HepG2 (cell line): ENCODE results near the gene KCNF1. TPM values are rescaled to one million over a fixed set of nuclear protein-coding genes. Genes with fewer than 3 reads are reported as not detected.

Experiments used
- BRD4 ChIP-seq: sonication (generic); formaldehyde crosslinking; IDR thresholded peaks from 2 replicates; pipeline ENCODE4 v1.4.0; 2020; ENCODE audit warnings: missing genetic modification reagents
- GTF3A ChIP-seq: sonication (generic); formaldehyde crosslinking; conservative IDR thresholded peaks from 2 replicates; pipeline ENCODE4 v1.4.0; 2020; ENCODE audit warnings: mild to moderate bottlenecking, missing genetic modification reagents
- HDAC2 ChIP-seq: sonication (generic); formaldehyde crosslinking; IDR thresholded peaks from 2 replicates; pipeline ENCODE4 v1.4.0; 2020; ENCODE audit warnings: missing genetic modification reagents
- HOXA7 ChIP-seq: sonication (generic); formaldehyde crosslinking; IDR thresholded peaks from 2 replicates; pipeline ENCODE4 v1.8.1; 2022; ENCODE audit warnings: mild to moderate bottlenecking, missing genetic modification reagents, moderate library complexity
- JUNB ChIP-seq: sonication (generic); formaldehyde crosslinking; IDR thresholded peaks from 2 replicates; pipeline ENCODE4 v1.8.0; 2022; ENCODE audit warnings: missing genetic modification reagents, mild to moderate bottlenecking, borderline replicate concordance
- NFE2L1 ChIP-seq: sonication (generic); formaldehyde crosslinking; IDR thresholded peaks from 2 replicates; pipeline ENCODE4 v1.4.0; 2020; ENCODE audit warnings: missing genetic modification reagents, mild to moderate bottlenecking, borderline replicate concordance
- SATB2 ChIP-seq: sonication (generic); formaldehyde crosslinking; IDR thresholded peaks from 2 replicates; pipeline ENCODE4 v1.5.0; 2020; ENCODE audit warnings: missing genetic modification reagents
- SNAI1 ChIP-seq: sonication (generic); formaldehyde crosslinking; IDR thresholded peaks from 2 replicates; pipeline ENCODE4 v1.5.0; 2020; ENCODE audit warnings: mild to moderate bottlenecking, missing genetic modification reagents, borderline replicate concordance
- SRSF4 ChIP-seq: fragments of 200-400 bp; formaldehyde crosslinking; IDR thresholded peaks from one replicate; pipeline ENCODE4 v1.6.1; 2018; ENCODE audit warnings: mild to moderate bottlenecking, low read depth, low read length, moderate library complexity; ENCODE audit not compliant: poor library complexity, severe bottlenecking
- TGIF2 ChIP-seq: IDR thresholded peaks from 2 replicates; pipeline ENCODE4 v1.6.1; 2016; ENCODE audit warnings: control low read depth, missing compliant biosample characterization
- ZKSCAN5 ChIP-seq: sonication (generic); formaldehyde crosslinking; IDR thresholded peaks from 2 replicates; pipeline ENCODE4 v1.5.1; 2020; ENCODE audit warnings: mild to moderate bottlenecking, missing genetic modification reagents
- ZNF230 ChIP-seq: sonication (generic); formaldehyde crosslinking; IDR thresholded peaks from 2 replicates; pipeline ENCODE4 v1.4.0; 2020; ENCODE audit warnings: mild to moderate bottlenecking, missing genetic modification reagents
- ZNF30 ChIP-seq: sonication (generic); formaldehyde crosslinking; IDR thresholded peaks from 2 replicates; pipeline ENCODE4 v1.5.0; 2020; ENCODE audit warnings: mild to moderate bottlenecking, missing genetic modification reagents
- ZNF564 ChIP-seq: sonication (generic); formaldehyde crosslinking; IDR thresholded peaks from 2 replicates; pipeline ENCODE4 v1.8.1; 2023; ENCODE audit warnings: mild to moderate bottlenecking, missing genetic modification reagents
- polyA plus RNA-seq, 8 experiments: library from polyadenylated mRNA; depleted of rRNA in 3 of 8; stranded (reverse) in 7 of 8; unstranded in 1 of 8; fragments of >200 nt; fragmentation: Illumina TruSeq in 4 of 8; extraction: Trizol in 4 of 8; gene quantifications; 2 replicates each; pipeline versions ENCODE4 v1.2.1 to v1.2.3, GENCODE V29; 2011 to 2016; ENCODE audit warnings: low read depth in 4 of 8, missing spikeins in 1 of 8, mixed read lengths in 1 of 8; ENCODE audit not compliant: insufficient read depth in 1 of 8
- total RNA-seq, 5 experiments: library from RNA; depleted of rRNA; stranded (reverse); fragments of >200 nt; fragmentation: Illumina TruSeq; extraction: Trizol; gene quantifications; 2 replicates each; pipeline ENCODE4 v1.2.3, GENCODE V29; 2016; ENCODE audit warnings: low read depth in 1 of 5
- TF ChIP-seq, protein P1 (sequence below): sonication (generic); formaldehyde crosslinking; IDR thresholded peaks from 2 replicates; pipeline ENCODE4 v1.4.0; 2020; ENCODE audit warnings: mild to moderate bottlenecking, missing genetic modification reagents
- TF ChIP-seq, protein P2 (sequence below): sonication (generic); formaldehyde crosslinking; IDR thresholded peaks from 2 replicates; pipeline ENCODE4 v1.5.1; 2020; ENCODE audit warnings: mild to moderate bottlenecking, missing genetic modification reagents, moderate library complexity
- TF ChIP-seq, protein P3 (sequence below): sonication (generic); formaldehyde crosslinking; IDR thresholded peaks from 2 replicates; pipeline ENCODE4 v1.4.0; 2020; ENCODE audit warnings: mild to moderate bottlenecking, missing genetic modification reagents, borderline replicate concordance

KCNF1 gene
- total and polyA plus RNA-seq, 2 of the 13 experiments (the other 11 are each of a cell fraction or from before 2014, with no cell fraction given), result 0.09 to 0.12 TPM

DNA sequence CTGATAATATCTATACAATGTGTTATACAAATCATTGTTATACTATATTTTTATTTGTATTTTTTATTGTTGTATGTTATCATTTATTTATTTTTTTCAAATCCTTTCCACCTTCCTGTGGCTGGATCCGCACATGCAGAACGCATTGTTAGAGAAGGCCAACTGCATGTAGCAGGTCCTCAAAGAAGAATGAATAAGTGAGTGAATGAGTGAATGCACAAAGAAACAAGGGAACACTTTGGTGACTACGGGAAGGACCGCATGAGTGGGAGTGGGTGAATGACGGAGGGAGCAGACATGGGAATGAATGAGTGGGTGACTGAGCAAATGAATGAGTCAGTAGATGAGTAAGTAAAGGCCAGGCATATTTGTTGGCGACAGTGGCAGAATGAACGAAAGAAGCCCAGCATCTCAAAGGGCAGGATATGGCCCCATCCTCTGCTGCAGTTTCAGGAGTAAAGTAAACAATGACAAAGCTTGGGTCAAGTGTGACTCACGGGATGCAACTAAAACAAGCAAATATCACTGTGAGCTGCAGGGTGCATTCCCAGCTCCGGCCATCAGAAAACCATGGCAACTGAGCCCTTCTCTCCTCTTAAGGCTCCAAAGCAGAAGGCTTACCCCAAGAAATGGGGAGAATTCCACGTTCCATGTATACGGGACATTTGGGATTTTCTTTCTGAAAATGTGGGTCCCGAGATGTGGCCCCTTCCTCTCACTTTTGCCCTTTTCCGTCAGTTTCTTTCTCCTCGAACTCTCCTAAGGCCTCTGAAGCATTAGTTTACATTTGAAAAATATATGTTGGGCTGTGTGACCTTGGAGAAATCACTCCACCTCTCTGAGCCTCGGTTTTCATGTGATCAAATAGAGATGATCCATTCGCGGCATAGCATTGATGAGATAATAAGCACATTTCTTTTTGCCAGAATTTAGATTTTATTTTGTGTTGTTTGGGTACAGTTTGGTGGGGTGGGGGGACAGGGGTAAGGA is 24.5 kb downstream of the KCNF1 start (continued):
- TF ChIP-seq SNAI1, result no peak
- TF ChIP-seq TGIF2, result no peak
- TF ChIP-seq ZNF30 (CRISPR knock-in tag), result no peak
- TF ChIP-seq, protein P1, sequence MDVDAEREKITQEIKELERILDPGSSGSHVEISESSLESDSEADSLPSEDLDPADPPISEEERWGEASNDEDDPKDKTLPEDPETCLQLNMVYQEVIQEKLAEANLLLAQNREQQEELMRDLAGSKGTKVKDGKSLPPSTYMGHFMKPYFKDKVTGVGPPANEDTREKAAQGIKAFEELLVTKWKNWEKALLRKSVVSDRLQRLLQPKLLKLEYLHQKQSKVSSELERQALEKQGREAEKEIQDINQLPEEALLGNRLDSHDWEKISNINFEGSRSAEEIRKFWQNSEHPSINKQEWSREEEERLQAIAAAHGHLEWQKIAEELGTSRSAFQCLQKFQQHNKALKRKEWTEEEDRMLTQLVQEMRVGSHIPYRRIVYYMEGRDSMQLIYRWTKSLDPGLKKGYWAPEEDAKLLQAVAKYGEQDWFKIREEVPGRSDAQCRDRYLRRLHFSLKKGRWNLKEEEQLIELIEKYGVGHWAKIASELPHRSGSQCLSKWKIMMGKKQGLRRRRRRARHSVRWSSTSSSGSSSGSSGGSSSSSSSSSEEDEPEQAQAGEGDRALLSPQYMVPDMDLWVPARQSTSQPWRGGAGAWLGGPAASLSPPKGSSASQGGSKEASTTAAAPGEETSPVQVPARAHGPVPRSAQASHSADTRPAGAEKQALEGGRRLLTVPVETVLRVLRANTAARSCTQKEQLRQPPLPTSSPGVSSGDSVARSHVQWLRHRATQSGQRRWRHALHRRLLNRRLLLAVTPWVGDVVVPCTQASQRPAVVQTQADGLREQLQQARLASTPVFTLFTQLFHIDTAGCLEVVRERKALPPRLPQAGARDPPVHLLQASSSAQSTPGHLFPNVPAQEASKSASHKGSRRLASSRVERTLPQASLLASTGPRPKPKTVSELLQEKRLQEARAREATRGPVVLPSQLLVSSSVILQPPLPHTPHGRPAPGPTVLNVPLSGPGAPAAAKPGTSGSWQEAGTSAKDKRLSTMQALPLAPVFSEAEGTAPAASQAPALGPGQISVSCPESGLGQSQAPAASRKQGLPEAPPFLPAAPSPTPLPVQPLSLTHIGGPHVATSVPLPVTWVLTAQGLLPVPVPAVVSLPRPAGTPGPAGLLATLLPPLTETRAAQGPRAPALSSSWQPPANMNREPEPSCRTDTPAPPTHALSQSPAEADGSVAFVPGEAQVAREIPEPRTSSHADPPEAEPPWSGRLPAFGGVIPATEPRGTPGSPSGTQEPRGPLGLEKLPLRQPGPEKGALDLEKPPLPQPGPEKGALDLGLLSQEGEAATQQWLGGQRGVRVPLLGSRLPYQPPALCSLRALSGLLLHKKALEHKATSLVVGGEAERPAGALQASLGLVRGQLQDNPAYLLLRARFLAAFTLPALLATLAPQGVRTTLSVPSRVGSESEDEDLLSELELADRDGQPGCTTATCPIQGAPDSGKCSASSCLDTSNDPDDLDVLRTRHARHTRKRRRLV (CRISPR knock-in tag), result no peak
- TF ChIP-seq, protein P2, sequence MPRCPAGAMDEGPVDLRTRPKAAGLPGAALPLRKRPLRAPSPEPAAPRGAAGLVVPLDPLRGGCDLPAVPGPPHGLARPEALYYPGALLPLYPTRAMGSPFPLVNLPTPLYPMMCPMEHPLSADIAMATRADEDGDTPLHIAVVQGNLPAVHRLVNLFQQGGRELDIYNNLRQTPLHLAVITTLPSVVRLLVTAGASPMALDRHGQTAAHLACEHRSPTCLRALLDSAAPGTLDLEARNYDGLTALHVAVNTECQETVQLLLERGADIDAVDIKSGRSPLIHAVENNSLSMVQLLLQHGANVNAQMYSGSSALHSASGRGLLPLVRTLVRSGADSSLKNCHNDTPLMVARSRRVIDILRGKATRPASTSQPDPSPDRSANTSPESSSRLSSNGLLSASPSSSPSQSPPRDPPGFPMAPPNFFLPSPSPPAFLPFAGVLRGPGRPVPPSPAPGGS (CRISPR knock-in tag), result no peak
- no peak for TF ChIP-seq GTF3A (CRISPR knock-in tag)
- no peak for TF ChIP-seq ZKSCAN5 (CRISPR knock-in tag)
- no peak for TF ChIP-seq SATB2 (CRISPR knock-in tag)
- no peak for TF ChIP-seq BRD4 (CRISPR knock-in tag)
- TF ChIP-seq HOXA7 (CRISPR knock-in tag), result no peak
- TF ChIP-seq NFE2L1 (CRISPR knock-in tag), result no peak
- no peak for TF ChIP-seq SRSF4
- TF ChIP-seq, protein P3, sequence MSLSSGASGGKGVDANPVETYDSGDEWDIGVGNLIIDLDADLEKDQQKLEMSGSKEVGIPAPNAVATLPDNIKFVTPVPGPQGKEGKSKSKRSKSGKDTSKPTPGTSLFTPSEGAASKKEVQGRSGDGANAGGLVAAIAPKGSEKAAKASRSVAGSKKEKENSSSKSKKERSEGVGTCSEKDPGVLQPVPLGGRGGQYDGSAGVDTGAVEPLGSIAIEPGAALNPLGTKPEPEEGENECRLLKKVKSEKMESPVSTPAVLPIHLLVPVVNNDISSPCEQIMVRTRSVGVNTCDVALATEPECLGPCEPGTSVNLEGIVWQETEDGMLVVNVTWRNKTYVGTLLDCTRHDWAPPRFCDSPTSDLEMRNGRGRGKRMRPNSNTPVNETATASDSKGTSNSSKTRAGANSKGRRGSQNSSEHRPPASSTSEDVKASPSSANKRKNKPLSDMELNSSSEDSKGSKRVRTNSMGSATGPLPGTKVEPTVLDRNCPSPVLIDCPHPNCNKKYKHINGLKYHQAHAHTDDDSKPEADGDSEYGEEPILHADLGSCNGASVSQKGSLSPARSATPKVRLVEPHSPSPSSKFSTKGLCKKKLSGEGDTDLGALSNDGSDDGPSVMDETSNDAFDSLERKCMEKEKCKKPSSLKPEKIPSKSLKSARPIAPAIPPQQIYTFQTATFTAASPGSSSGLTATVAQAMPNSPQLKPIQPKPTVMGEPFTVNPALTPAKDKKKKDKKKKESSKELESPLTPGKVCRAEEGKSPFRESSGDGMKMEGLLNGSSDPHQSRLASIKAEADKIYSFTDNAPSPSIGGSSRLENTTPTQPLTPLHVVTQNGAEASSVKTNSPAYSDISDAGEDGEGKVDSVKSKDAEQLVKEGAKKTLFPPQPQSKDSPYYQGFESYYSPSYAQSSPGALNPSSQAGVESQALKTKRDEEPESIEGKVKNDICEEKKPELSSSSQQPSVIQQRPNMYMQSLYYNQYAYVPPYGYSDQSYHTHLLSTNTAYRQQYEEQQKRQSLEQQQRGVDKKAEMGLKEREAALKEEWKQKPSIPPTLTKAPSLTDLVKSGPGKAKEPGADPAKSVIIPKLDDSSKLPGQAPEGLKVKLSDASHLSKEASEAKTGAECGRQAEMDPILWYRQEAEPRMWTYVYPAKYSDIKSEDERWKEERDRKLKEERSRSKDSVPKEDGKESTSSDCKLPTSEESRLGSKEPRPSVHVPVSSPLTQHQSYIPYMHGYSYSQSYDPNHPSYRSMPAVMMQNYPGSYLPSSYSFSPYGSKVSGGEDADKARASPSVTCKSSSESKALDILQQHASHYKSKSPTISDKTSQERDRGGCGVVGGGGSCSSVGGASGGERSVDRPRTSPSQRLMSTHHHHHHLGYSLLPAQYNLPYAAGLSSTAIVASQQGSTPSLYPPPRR (CRISPR knock-in tag), result peak; percentile 64; the same call in 1 of the 2 replicates
- peak; percentile 96 for TF ChIP-seq JUNB
- TF ChIP-seq ZNF564 (CRISPR knock-in tag), result no peak
- TF ChIP-seq HDAC2 (CRISPR knock-in tag), result peak; percentile 88
- no peak for TF ChIP-seq ZNF230
